GM23338 (cell line): Measurements from ENCODE around the gene CSGALNACT2.

Source experiments
- CTCF ChIP-seq, 2 experiments: fragments of 200-600 bp in 1 of 2; sonication (generic) in 1 of 2; conservative IDR thresholded peaks; 2 replicates each; pipeline versions ENCODE4 v1.5.1 to v1.6.1; 2016 to 2017; ENCODE audit warnings: antibody characterized with exemption in 2 of 2, low read depth in 2 of 2, mild to moderate bottlenecking in 2 of 2, moderate library complexity in 1 of 2
- POLR2AphosphoS5 ChIP-seq: IDR thresholded peaks from 2 replicates; pipeline ENCODE4 v1.6.1; 2016; ENCODE audit warnings: antibody characterized with exemption, low read depth
- TF ChIP-seq, protein P1 (sequence below): IDR thresholded peaks from one replicate; pipeline ENCODE4 v1.6.1; 2018; ENCODE audit warnings: antibody characterized with exemption; ENCODE audit not compliant: unreplicated experiment

- TF ChIP-seq CTCF (conservative IDR thresholded peaks at IDR 0.05; ENCODE audit: low read depth in 2 of 2) (no peak), POLR2AphosphoS5 (no peak)
- TF ChIP-seq, protein P1, sequence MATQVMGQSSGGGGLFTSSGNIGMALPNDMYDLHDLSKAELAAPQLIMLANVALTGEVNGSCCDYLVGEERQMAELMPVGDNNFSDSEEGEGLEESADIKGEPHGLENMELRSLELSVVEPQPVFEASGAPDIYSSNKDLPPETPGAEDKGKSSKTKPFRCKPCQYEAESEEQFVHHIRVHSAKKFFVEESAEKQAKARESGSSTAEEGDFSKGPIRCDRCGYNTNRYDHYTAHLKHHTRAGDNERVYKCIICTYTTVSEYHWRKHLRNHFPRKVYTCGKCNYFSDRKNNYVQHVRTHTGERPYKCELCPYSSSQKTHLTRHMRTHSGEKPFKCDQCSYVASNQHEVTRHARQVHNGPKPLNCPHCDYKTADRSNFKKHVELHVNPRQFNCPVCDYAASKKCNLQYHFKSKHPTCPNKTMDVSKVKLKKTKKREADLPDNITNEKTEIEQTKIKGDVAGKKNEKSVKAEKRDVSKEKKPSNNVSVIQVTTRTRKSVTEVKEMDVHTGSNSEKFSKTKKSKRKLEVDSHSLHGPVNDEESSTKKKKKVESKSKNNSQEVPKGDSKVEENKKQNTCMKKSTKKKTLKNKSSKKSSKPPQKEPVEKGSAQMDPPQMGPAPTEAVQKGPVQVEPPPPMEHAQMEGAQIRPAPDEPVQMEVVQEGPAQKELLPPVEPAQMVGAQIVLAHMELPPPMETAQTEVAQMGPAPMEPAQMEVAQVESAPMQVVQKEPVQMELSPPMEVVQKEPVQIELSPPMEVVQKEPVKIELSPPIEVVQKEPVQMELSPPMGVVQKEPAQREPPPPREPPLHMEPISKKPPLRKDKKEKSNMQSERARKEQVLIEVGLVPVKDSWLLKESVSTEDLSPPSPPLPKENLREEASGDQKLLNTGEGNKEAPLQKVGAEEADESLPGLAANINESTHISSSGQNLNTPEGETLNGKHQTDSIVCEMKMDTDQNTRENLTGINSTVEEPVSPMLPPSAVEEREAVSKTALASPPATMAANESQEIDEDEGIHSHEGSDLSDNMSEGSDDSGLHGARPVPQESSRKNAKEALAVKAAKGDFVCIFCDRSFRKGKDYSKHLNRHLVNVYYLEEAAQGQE, result no peak
These were observed 73.9 kb downstream of the CSGALNACT2 start for GRCh38 chr10:43212043-43212721.
